Naive thymus-derived CD4-positive, alpha-beta T cell (primary cell): ENCODE data around the gene IQUB. TPM values are rescaled to one million over a fixed set of nuclear protein-coding genes. Genes with fewer than 3 reads are reported as not detected.

Experiments
- ATAC-seq: fragments of 150-1000 bp; cut with Tn5 transposase; 2 replicates; pipeline ENCODE4 v1.10.0; 2021; ENCODE audit warnings: mild to moderate bottlenecking, moderate library complexity
- CTCF ChIA-PET: fragments of 350-600 bp; sonication (Branson Sonifier 250); formaldehyde crosslinking; loops from one replicate; lab custom pipeline; 2021; ENCODE audit warnings: antibody characterized with exemption; lab: Charles Lee
- POLR2A ChIA-PET: fragments of 350-600 bp; sonication (Branson Sonifier 250); formaldehyde crosslinking; loops from one replicate; lab custom pipeline; 2021; ENCODE audit warnings: antibody characterized with exemption, inconsistent platforms; lab: Charles Lee
- DNase-seq, 9 donors: peaks; one replicate each; pipeline versions ENCODE4 v3.0.0 to v3.0.0-alpha.2; 2020 to 2022; ENCODE audit warnings: mixed read lengths in 1 of 9
- H3K27ac ChIP-seq: one replicate; pipeline ENCODE4 v1.7.0; 2013; ENCODE audit warnings: mild to moderate bottlenecking, low read depth, low read length, moderate library complexity
- H3K27me3 ChIP-seq, 2 donors: one replicate each; pipeline ENCODE4 v1.7.0; 2013; ENCODE audit warnings: low read length in 2 of 2, mild to moderate bottlenecking in 2 of 2, moderate library complexity in 2 of 2; ENCODE audit not compliant: control insufficient read depth in 2 of 2, insufficient read depth in 2 of 2
- H3K36me3 ChIP-seq, 3 experiments: 1 replicate in 2 of 3; 2 replicates in 1 of 3; pipeline ENCODE4 v1.7.0; 2013; ENCODE audit warnings: low read length in 3 of 3, mild to moderate bottlenecking in 3 of 3, moderate library complexity in 1 of 3; ENCODE audit not compliant: insufficient read depth in 3 of 3, control insufficient read depth in 2 of 3
- H3K4me1 ChIP-seq, 2 donors: one replicate each; pipeline ENCODE4 v1.7.0; 2013; ENCODE audit warnings: low read length in 2 of 2, mild to moderate bottlenecking in 2 of 2, moderate library complexity in 1 of 2; ENCODE audit not compliant: control insufficient read depth in 2 of 2, insufficient read depth in 2 of 2
- H3K4me3 ChIP-seq: 2 replicates; pipeline ENCODE4 v1.7.0; 2013; ENCODE audit warnings: mild to moderate bottlenecking, low read length
- H3K9me3 ChIP-seq, 3 experiments: 1 replicate in 2 of 3; 2 replicates in 1 of 3; pipeline ENCODE4 v1.7.0; 2013; ENCODE audit warnings: low read length in 3 of 3; ENCODE audit not compliant: control insufficient read depth in 2 of 3
- H3K27ac Mint-ChIP-seq, 9 donors: one replicate each; pipeline ENCODE4 v1.8.0; 2020 to 2022; ENCODE audit warnings: mixed read lengths in 9 of 9, mild to moderate bottlenecking in 8 of 9, moderate library complexity in 5 of 9, inconsistent platforms in 2 of 9
- H3K27me3 Mint-ChIP-seq, 5 donors: one replicate each; pipeline ENCODE4 v1.8.0; 2021 to 2022; ENCODE audit warnings: mixed read lengths in 5 of 5, mild to moderate bottlenecking in 1 of 5
- H3K36me3 Mint-ChIP-seq, 5 donors: one replicate each; pipeline ENCODE4 v1.8.0; 2020 to 2022; ENCODE audit warnings: mixed read lengths in 5 of 5, mild to moderate bottlenecking in 3 of 5, inconsistent platforms in 1 of 5
- H3K4me1 Mint-ChIP-seq, 7 donors: one replicate each; pipeline ENCODE4 v1.8.0; 2020 to 2022; ENCODE audit warnings: mixed read lengths in 7 of 7, mild to moderate bottlenecking in 3 of 7, inconsistent platforms in 1 of 7
- H3K4me3 Mint-ChIP-seq, 10 donors: one replicate each; pipeline ENCODE4 v1.8.0; 2020 to 2022; ENCODE audit warnings: mild to moderate bottlenecking in 10 of 10, mixed read lengths in 10 of 10, moderate library complexity in 6 of 10, inconsistent platforms in 2 of 10
- H3K9me3 Mint-ChIP-seq, 11 donors: one replicate each; pipeline ENCODE4 v1.8.0; 2020 to 2022; ENCODE audit warnings: mixed read lengths in 11 of 11, mild to moderate bottlenecking in 4 of 11, inconsistent platforms in 1 of 11, moderate library complexity in 1 of 11
- intact Hi-C, 2 donors: fragments of 100-400 bp; cut with micrococcal nuclease; formaldehyde crosslinking; loops; one replicate each; pipeline ENCODE4 v1.15.1; 2023
- polyA plus RNA-seq, 2 donors: library from polyadenylated mRNA; unstranded; fragments of 300-500 nt; fragmentation: Illumina TruSeq; gene quantifications; one replicate each; pipeline ENCODE4 v1.2.3, GENCODE V29; 2021
- total RNA-seq, 6 experiments: library from RNA in 5 of 6; stranded (reverse) in 5 of 6; gene quantifications; 1 replicate in 5 of 6; 2 replicates in 1 of 6; pipeline ENCODE4 v1.2.3 and lab custom pipeline; 2021 to 2026

Gene IQUB
- total RNA-seq (under 1 TPM in 1 of 5 experiments, not detected in 4; 0.24 TPM), polyA plus RNA-seq (under 1 TPM in 1 of 2 donors, not detected in 1; 0.09 TPM), total RNA-seq (lab: John Stamatoyannopoulos, UW) (not detected)

- Mint-ChIP-seq H3K36me3 (peaks cover 0 to 2% (median 0%) of the 10 kb centered on the region in 5 donors), H3K27me3 (peaks cover 14 to 32% (median 23%) of the 10 kb centered on the region in 5 donors), H3K9me3 (peaks cover 0 to 3% (median 0%) of the 10 kb centered on the region in 11 donors), H3K4me1 (peaks cover 7 to 31% (median 27%) of the 10 kb centered on the region in 7 donors), H3K27ac (peak within 1 kb of the TSS; percentile 74 to 96 (median 86)), H3K4me3 (peak within 1 kb of the TSS; percentile 87 to 97 (median 91))
- Histone ChIP-seq H3K4me3 (peak within 1 kb of the TSS; percentile 54), H3K9me3 (no peaks in the 10 kb centered on the region), H3K27ac (peak within 1 kb of the TSS; percentile 73), H3K36me3 (no peaks in the 10 kb centered on the region), H3K27me3 (no peaks in the 10 kb centered on the region), H3K4me1 (peaks cover 4 to 14% of the 10 kb centered on the region in 2 donors)
- ATAC-seq (peak; percentile 95), DNase-seq (peak; percentile 82 to 94 (median 88))
- intact Hi-C loops, result loop anchor here (1.0 to 10.0 kb wide), 5 partner anchors 23 to 1400 kb away; partner anchors contain the start of genes NDUFA5 (in 2 of the 2), POT1 (in 1 of the 2) and WASL (in 1 of the 2)
- POLR2A ChIA-PET, result interaction anchor here (0.8 to 2.6 kb wide), 3 partner anchors 23 to 215 kb away, joined by 3 to 21 read pairs (median 3); partner anchors contain the start of genes NDUFA5 and WASL
- CTCF ChIA-PET, result interaction anchor here (0.6 to 1.0 kb wide), 4 partner anchors 36 to 1398 kb away, joined by 3 read pairs; no protein-coding TSS in a partner anchor
These were observed at the start of gene IQUB for GRCh38 chr7:123534383-123535260. TSS of gene IQUB (minus strand) at chr7:123534595. CDS start at chr7:123512340, 22,255 bp downstream.

DNA sequence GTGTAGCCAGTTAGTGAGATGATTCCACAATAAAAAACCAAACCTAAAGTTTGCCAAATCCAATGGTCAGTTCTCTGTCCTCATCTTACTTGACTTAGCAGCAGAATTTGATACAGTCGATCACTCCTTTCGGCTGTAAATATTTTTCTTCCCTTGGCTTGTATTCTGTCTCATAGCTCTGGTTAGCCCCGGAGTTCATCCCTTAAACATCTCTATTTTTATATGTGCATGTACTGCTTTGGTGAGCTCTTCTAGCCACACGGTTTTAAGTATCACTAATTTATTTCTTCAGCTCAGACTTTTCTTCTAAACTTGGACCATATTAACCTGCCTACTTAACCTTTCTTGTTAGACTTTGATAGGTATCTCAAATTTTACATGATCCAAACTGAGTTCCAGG lies 49.4 kb upstream of the IQUB start:
- Mint-ChIP-seq H3K4me1 (peaks cover 0 to 2% (median 0%) of the 10 kb centered on the region in 7 donors), H3K36me3 (no peaks in the 10 kb centered on the region), H3K4me3 (no peak overlapping the region), H3K27ac (no peak overlapping the region), H3K27me3 (peaks cover 18 to 38% (median 21%) of the 10 kb centered on the region in 5 donors), H3K9me3 (peaks cover 0 to 1% (median 0%) of the 10 kb centered on the region in 11 donors)
- ChIA-PET CTCF (no interaction called here), POLR2A (no interaction called here)
- no peaks in the 10 kb centered on the region for H3K36me3 ChIP-seq
- DNase-seq, result no peak
- H3K4me3 ChIP-seq, result no peak overlapping the region
- H3K4me1 ChIP-seq, result no peaks in the 10 kb centered on the region
- H3K9me3 ChIP-seq, result no peaks in the 10 kb centered on the region
- H3K27me3 ChIP-seq, result no peaks in the 10 kb centered on the region
- intact Hi-C loops, result loop anchor here in 1 of 2 donors (5.0 kb wide), 1 partner anchor 288 kb away; no protein-coding TSS in a partner anchor
- H3K27ac ChIP-seq, result no peak overlapping the region
- ATAC-seq, result no peak

- Mint-ChIP-seq H3K27me3 (peaks cover 13 to 37% (median 29%) of the 10 kb centered on the region in 5 donors), H3K27ac (no peak overlapping the region), H3K4me3 (no peak overlapping the region), H3K36me3 (no peaks in the 10 kb centered on the region), H3K4me1 (peaks cover 0 to 2% (median 0%) of the 10 kb centered on the region in 7 donors), H3K9me3 (no peaks in the 10 kb centered on the region)
- no peaks in the 10 kb centered on the region for H3K27me3 ChIP-seq
- ChIA-PET POLR2A (no interaction called here), CTCF (no interaction called here)
- intact Hi-C loops, result loop anchor here (1.0 to 5.0 kb wide), 3 partner anchors 284 to 292 kb away; no protein-coding TSS in a partner anchor
- H3K27ac ChIP-seq, result no peak overlapping the region
- H3K4me1 ChIP-seq, result no peaks in the 10 kb centered on the region
- no peak for DNase-seq
- no peaks in the 10 kb centered on the region for H3K36me3 ChIP-seq
- H3K9me3 ChIP-seq, result no peaks in the 10 kb centered on the region
- ATAC-seq, result no peak
- no peak overlapping the region for H3K4me3 ChIP-seq
These were observed 46.7 kb upstream of the IQUB start for GRCh38 chr7:123581162-123581459.

DNA sequence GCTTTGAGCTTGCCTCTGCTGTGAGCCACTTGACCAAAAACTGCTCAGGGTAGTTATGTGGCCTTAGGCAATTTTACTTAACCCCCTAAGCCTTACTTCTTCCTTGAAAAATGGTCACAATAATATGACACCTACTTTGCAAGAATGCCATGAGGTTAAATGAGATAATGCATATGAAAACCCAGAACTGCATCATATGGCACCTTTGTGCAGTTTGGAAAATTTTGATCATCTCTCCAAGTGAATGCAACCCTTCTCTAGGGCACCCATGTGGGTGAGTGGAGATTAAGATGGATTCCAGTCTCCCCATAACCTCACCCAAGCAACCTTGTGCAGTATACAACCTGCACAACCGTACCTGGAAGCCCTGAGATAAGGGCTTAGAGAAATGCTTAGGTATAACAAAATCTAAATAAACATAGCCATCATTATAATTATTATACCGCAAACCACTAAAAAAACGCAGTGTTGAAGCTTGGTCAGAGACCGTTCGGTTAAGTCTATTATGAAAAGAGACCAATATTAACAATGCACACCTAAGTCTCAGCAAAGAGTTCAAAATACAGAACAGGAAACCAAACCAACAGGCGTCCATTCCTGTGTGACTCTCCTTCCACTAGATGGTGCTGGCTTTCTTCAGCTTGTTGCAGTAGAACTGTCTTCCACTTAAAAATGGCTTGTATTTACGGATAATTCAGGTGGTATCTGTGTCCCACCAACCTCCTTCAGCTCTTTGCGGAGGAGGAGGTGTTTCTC lies 46.2 kb upstream of the IQUB start:
- no peaks in the 10 kb centered on the region for H3K36me3 Mint-ChIP-seq
- no peak overlapping the region for H3K27ac ChIP-seq
- no peak overlapping the region for H3K4me3 ChIP-seq
- peaks cover 13 to 37% (median 29%) of the 10 kb centered on the region in 5 donors for H3K27me3 Mint-ChIP-seq
- peak in 2 of 9 donors; percentile 9 to 10 for DNase-seq
- H3K9me3 ChIP-seq, result no peaks in the 10 kb centered on the region
- no peak overlapping the region for H3K27ac Mint-ChIP-seq
- intact Hi-C loops, result loop anchor here (1.0 to 5.0 kb wide), 3 partner anchors 285 to 292 kb away; no protein-coding TSS in a partner anchor
- CTCF ChIA-PET, result no interaction called here
- peaks cover 0 to 2% (median 0%) of the 10 kb centered on the region in 7 donors for H3K4me1 Mint-ChIP-seq
- no peaks in the 10 kb centered on the region for H3K4me1 ChIP-seq
- POLR2A ChIA-PET, result no interaction called here
- no peaks in the 10 kb centered on the region for H3K27me3 ChIP-seq
- no peaks in the 10 kb centered on the region for H3K36me3 ChIP-seq
- H3K9me3 Mint-ChIP-seq, result no peaks in the 10 kb centered on the region
- H3K4me3 Mint-ChIP-seq, result no peak overlapping the region
- ATAC-seq, result peak; percentile 53

DNA sequence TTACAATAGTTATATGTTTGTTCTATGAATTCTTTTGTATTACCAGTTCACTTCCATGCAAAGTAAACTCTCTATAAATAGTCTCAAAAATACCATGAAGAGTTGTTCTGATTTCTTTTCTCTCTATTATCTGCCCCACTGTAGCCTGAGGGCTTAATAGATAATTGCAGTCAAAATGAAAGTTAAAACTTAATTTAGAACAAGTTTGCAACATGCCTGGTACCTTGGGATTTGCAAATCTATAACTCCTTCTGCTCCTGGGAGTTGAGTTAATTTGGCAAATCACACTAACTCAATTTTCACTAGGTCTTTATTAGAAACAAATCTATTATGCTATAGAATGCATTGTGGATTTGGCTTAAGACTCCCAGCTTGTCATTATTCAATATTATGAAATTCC lies 45.0 kb upstream of the IQUB start:
- CTCF ChIA-PET, result no interaction called here
- POLR2A ChIA-PET, result no interaction called here
- Mint-ChIP-seq H3K9me3 (no peaks in the 10 kb centered on the region), H3K27me3 (peaks cover 13 to 42% (median 33%) of the 10 kb centered on the region in 5 donors), H3K27ac (no peak overlapping the region), H3K4me1 (peaks cover 0 to 2% (median 0%) of the 10 kb centered on the region in 7 donors), H3K4me3 (no peak overlapping the region), H3K36me3 (no peaks in the 10 kb centered on the region)
- Histone ChIP-seq H3K4me3 (no peak overlapping the region), H3K9me3 (no peaks in the 10 kb centered on the region), H3K27me3 (no peaks in the 10 kb centered on the region), H3K4me1 (no peaks in the 10 kb centered on the region), H3K27ac (no peak overlapping the region), H3K36me3 (no peaks in the 10 kb centered on the region)
- ATAC-seq, result no peak
- intact Hi-C loops, result no loop called here
- DNase-seq, result no peak

DNA sequence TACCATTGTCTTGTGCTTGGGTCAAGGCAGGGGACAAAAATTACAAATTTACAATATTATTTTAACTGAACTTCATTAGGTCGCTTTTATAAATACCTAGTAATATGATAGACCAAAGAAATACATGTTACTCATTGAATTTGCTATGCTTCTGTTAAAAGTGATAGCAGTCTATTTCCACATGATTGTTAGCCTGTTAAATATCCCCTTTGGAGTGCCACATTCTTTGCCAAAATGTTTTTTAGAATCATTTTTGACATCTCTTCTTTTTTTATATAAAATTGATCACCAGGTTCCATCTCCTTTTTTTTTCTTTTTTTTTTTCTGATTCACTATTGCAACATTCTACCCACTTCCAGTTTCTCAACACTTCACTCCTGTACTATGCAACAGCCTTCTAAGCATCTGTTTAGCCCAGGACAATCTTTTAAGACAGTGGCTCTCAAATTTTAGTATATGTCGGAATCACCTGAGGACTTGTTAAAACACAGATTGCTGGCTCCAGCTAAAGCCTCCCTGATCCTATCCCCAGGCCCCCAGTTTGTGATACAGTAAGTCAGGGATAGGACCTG lies 39.6 kb upstream of the IQUB start:
- no peaks in the 10 kb centered on the region for H3K36me3 ChIP-seq
- no peak overlapping the region for H3K4me3 ChIP-seq
- ChIA-PET CTCF (no interaction called here), POLR2A (no interaction called here)
- Mint-ChIP-seq H3K27ac (no peak overlapping the region), H3K4me1 (peaks cover 0 to 4% (median 0%) of the 10 kb centered on the region in 7 donors), H3K9me3 (no peaks in the 10 kb centered on the region), H3K4me3 (no peak overlapping the region), H3K36me3 (no peaks in the 10 kb centered on the region), H3K27me3 (peaks cover 5 to 26% (median 19%) of the 10 kb centered on the region in 5 donors)
- DNase-seq, result no peak
- H3K9me3 ChIP-seq, result no peaks in the 10 kb centered on the region
- no peaks in the 10 kb centered on the region for H3K27me3 ChIP-seq
- no peaks in the 10 kb centered on the region for H3K4me1 ChIP-seq
- H3K27ac ChIP-seq, result no peak overlapping the region
- no peak for ATAC-seq
- intact Hi-C loops, result no loop called here
